ENCODE measurements around the gene HK1.
"Not testable (repeated sequence)": the region's sequence is repeated elsewhere in the genome, so short reads cannot be mapped to it uniquely, and the experiment has no call there.

The HK1 gene

GRCh38 chr10:69419744-69420126, 141.4 kb downstream of the HK1 start:
- no peak for DNase-seq (ENCODE audit: low read depth)

- DNase-seq (ENCODE audit: low read depth) = no peak
Measured at GRCh38 chr10:69421611-69422308, 143.5 kb downstream of the HK1 start.

GRCh38 chr10:69422676-69423075, 144.4 kb downstream of the HK1 start:
- no peak for DNase-seq (ENCODE audit: low read depth)

- no peak for DNase-seq (ENCODE audit: low read depth)
Measured at GRCh38 chr10:69425041-69425440, 146.7 kb downstream of the HK1 start.

GRCh38 chr10:69425511-69426298, 147.4 kb downstream of the HK1 start:
- no peak for DNase-seq (ENCODE audit: low read depth)

- DNase-seq (ENCODE audit: low read depth) = no peak
Measured at GRCh38 chr10:69426376-69426727, 148.1 kb downstream of the HK1 start.

GRCh38 chr10:69428165-69428564, 149.9 kb downstream of the HK1 start:
- no peak for DNase-seq (ENCODE audit: low read depth)

- no peak for DNase-seq (ENCODE audit: low read depth)
Measured at GRCh38 chr10:69434169-69434568, 155.9 kb downstream of the HK1 start.

GRCh38 chr10:69434926-69435325, 156.6 kb downstream of the HK1 start:
- no peak for DNase-seq (ENCODE audit: low read depth)

- DNase-seq (ENCODE audit: low read depth) = no peak
Measured at GRCh38 chr10:69435966-69436520, 157.7 kb downstream of the HK1 start.

GRCh38 chr10:69437321-69438259, 159.3 kb downstream of the HK1 start:
- no peak for DNase-seq (ENCODE audit: low read depth)

GRCh38 chr10:69438536-69439349, 160.4 kb downstream of the HK1 start:
- DNase-seq (ENCODE audit: low read depth) = peak; percentile 36

GRCh38 chr10:69439350-69439739, 161.0 kb downstream of the HK1 start:
- peak; percentile 60 for DNase-seq (ENCODE audit: low read depth)

GRCh38 chr10:69439813-69440506, 161.7 kb downstream of the HK1 start:
- peak; percentile 80 for DNase-seq (ENCODE audit: low read depth)

GRCh38 chr10:69443354-69443753, 165.1 kb downstream of the HK1 start:
- DNase-seq (ENCODE audit: low read depth) = no peak

- no peak for DNase-seq (ENCODE audit: low read depth)
Measured at GRCh38 chr10:69445041-69445440, 166.7 kb downstream of the HK1 start.

- no peak for DNase-seq (ENCODE audit: low read depth)
Measured at GRCh38 chr10:69446229-69446628, 167.9 kb downstream of the HK1 start.

- peak; percentile 73 for DNase-seq (ENCODE audit: low read depth)
Measured at GRCh38 chr10:69446650-69447151, 168.4 kb downstream of the HK1 start.

GRCh38 chr10:69449841-69450240, 171.5 kb downstream of the HK1 start:
- peak; percentile 32 for DNase-seq (ENCODE audit: low read depth)

- DNase-seq (ENCODE audit: low read depth) = not testable (repeated sequence)
Measured at GRCh38 chr10:69450395-69450794, 172.1 kb downstream of the HK1 start.

Measured in GM04504 (cell line).